Suprapubic skin (tissue), 3 donors: Measurements from ENCODE around the gene PGC.

Source experiments
- CTCF ChIP-seq, 2 donors: fragments of 200-600 bp in 1 of 2; fragments of 450-650 bp in 1 of 2; sonication (generic) in 1 of 2; IDR thresholded peaks; one replicate each; pipeline ENCODE4 v1.5.1; 2016 to 2019; ENCODE audit warnings: antibody characterized with exemption in 2 of 2, mild to moderate bottlenecking in 1 of 2, moderate library complexity in 1 of 2
- POLR2AphosphoS5 ChIP-seq, 3 donors: sonication (generic); formaldehyde crosslinking; IDR thresholded peaks; one replicate each; pipeline ENCODE4 v1.6.1; 2017; ENCODE audit warnings: antibody characterized with exemption in 3 of 3

- no peak for TF ChIP-seq CTCF (IDR thresholded peaks at IDR 0.05)
- TF ChIP-seq POLR2AphosphoS5 (IDR thresholded peaks at IDR 0.05): peak in 1 of 3 donors; percentile 14
These were observed 23.5 kb downstream of the PGC start for GRCh38 chr6:41723530-41724227.
